Heart right ventricle (tissue), 16 donors: ENCODE data around the gene GAS2L1. TPM values are rescaled to one million over a fixed set of nuclear protein-coding genes. Genes with fewer than 3 reads are reported as not detected.

Source experiments
- ATAC-seq, 8 donors: fragments of 200-7000 bp; cut with Tn5 transposase; one replicate each; pipeline ENCODE4 v1.9.1; 2020; ENCODE audit warnings: mild to moderate bottlenecking in 8 of 8, moderate library complexity in 8 of 8, moderate number of reproducible peaks in 1 of 8
- DNase-seq, 2 donors: peaks; one replicate each; pipeline ENCODE4 v3.0.0-alpha.2; 2020
- H3K27ac ChIP-seq, 10 donors: fragments of 200-600 bp; sonication (generic) in 2 of 10; one replicate each; pipeline versions ENCODE4 v1.5.0 to v1.8.0; 2020 to 2022; ENCODE audit warnings: mild to moderate bottlenecking in 3 of 10
- H3K27me3 ChIP-seq, 7 donors: fragments of 200-600 bp; one replicate each; pipeline ENCODE4 v1.8.0; 2021 to 2022; ENCODE audit warnings: mild to moderate bottlenecking in 2 of 7
- H3K36me3 ChIP-seq, 9 donors: fragments of 200-600 bp; sonication (generic) in 1 of 9; one replicate each; pipeline versions ENCODE4 v1.5.0 to v1.8.0; 2020 to 2022; ENCODE audit warnings: mild to moderate bottlenecking in 2 of 9
- H3K4me1 ChIP-seq, 9 donors: fragments of 200-600 bp; sonication (generic) in 1 of 9; one replicate each; pipeline versions ENCODE4 v1.5.0 to v1.8.0; 2020 to 2022; ENCODE audit warnings: mild to moderate bottlenecking in 4 of 9
- H3K4me3 ChIP-seq, 10 donors: fragments of 200-600 bp; sonication (generic) in 2 of 10; one replicate each; pipeline versions ENCODE4 v1.5.0 to v1.8.0; 2020 to 2022; ENCODE audit warnings: mild to moderate bottlenecking in 7 of 10, moderate library complexity in 2 of 10
- H3K9me3 ChIP-seq, 11 donors: fragments of 200-600 bp in 10 of 11; sonication (generic) in 2 of 11; one replicate each; pipeline versions ENCODE4 v1.5.0 to v1.8.0; 2013 to 2022; ENCODE audit warnings: mild to moderate bottlenecking in 2 of 11, control low read depth in 1 of 11, moderate library complexity in 1 of 11
- WGBS, 2 donors: extraction: QIAGEN DNeasy Blood & Tissue Kit; methylation state at CpG; one replicate each; pipeline ENCODE4 v1.1.7; 2013; ENCODE audit warnings: inconsistent platforms in 1 of 2; 5-methylcytosine and 5-hydroxymethylcytosine counted together
- intact Hi-C, 10 donors: fragments of 100-400 bp; cut with DNase I; formaldehyde crosslinking; loops; one replicate each; pipeline versions ENCODE4 v1.11.1 to v1.14.2; 2022
- polyA plus RNA-seq, 2 donors: library from polyadenylated mRNA; stranded (reverse); fragments of 200-250 nt; gene quantifications; one replicate each; pipeline ENCODE4 v1.2.3, GENCODE V29; 2013
- total RNA-seq, 10 donors: library from RNA; stranded (reverse); fragmentation: NEBNext Ultra II Directional in 3 of 10; extraction: Animal tissue kit (Norgen Biotek cat#: 25700) in 3 of 10; gene quantifications; one replicate each; pipeline versions ENCODE4 v1.2.1 to v1.2.4, GENCODE V29; 2021 to 2023
- TF ChIP-seq, protein P1 (sequence below), 9 donors: fragments of 200-600 bp; sonication (generic) in 2 of 9; IDR thresholded peaks; one replicate each; pipeline versions ENCODE4 v1.5.0 to v1.8.0; 2021 to 2022; ENCODE audit warnings: antibody characterized with exemption in 9 of 9, mild to moderate bottlenecking in 5 of 9, moderate library complexity in 1 of 9
- donor health status: Arrhythmogenic right ventricular cardiomyopathy.
- donor health status: ischemic (EF 13 %, LVEDD 7.1; RV severe dilation, severe dysfunction).
- donor health status: healthy with polysubstance abuse.
- donor health status: DM: no; HTN: yes; CAD: no.
- donor health status: DM: no; HTN: no; CAD: no.
- donor health status: ischemic (EF 25% LVEDD 6.9; RV normal size, moderate dysfunction).
- donor health status: ischemic (EF 25% LVEDD 5.7; RV mildly dilated, moderate dysfunction).
- donor health status: healthy.
- donor health status: DM: yes; HTN: yes; CAD: no.
- donor health status: Ischemic cardiomyopathy.
- donor health status: ischemic (EF 35%, LVEDD 5.7; RV mildly dilated, moderate dysfunction).
- donor health status: nonischemic (EF 11% LVEDD 7.7; RV severe dilation, severe dysfunction).
- donor health status: DM: yes; HTN: yes; CAD: no.
- donor health status: PGD.
- donor health status: ischemic (EF 29% LVEDD 5.4; RV normal size, mild dysfunction).
- donor health status: nonischemic (EF 23%, LVEDD 6.1; RV moderate dilation, normal function).

GAS2L1 gene
- total and polyA plus RNA-seq, 12 donors: 10.9 to 45.0 (median 15.0) TPM

DNA sequence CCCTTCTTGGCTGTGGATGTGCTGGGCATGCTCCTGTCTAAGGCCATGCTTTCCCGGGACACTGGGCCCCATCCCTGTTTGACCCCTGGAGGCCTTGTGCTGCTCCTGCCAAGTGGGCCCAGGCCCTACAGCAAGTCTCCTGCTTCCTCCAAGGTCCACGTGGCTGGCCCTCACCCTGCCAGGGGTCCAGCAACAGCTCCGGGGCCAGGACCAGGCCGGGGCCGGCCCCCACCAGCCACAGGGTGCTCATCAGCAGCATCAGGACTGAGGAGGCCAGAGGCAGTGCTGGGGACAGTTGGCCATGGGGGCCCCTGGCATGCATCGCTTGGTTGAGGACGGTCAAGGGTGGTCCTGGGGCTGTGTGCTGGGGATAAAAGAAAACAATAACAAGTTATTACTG lies 41.1 kb upstream of the GAS2L1 start:
- Histone ChIP-seq H3K27me3 (no peaks in the 10 kb centered on the region), H3K27ac (peak overlapping the region in 1 of 10 donors; percentile 98), H3K4me3 (no peak overlapping the region), H3K36me3 (peaks cover 0 to 40% (median 6%) of the 10 kb centered on the region in 9 donors), H3K9me3 (no peaks in the 10 kb centered on the region), H3K4me1 (peaks cover 6 to 33% (median 29%) of the 10 kb centered on the region in 9 donors)
- DNase-seq (no peak), ATAC-seq (no peak)
- TF ChIP-seq, protein P1, sequence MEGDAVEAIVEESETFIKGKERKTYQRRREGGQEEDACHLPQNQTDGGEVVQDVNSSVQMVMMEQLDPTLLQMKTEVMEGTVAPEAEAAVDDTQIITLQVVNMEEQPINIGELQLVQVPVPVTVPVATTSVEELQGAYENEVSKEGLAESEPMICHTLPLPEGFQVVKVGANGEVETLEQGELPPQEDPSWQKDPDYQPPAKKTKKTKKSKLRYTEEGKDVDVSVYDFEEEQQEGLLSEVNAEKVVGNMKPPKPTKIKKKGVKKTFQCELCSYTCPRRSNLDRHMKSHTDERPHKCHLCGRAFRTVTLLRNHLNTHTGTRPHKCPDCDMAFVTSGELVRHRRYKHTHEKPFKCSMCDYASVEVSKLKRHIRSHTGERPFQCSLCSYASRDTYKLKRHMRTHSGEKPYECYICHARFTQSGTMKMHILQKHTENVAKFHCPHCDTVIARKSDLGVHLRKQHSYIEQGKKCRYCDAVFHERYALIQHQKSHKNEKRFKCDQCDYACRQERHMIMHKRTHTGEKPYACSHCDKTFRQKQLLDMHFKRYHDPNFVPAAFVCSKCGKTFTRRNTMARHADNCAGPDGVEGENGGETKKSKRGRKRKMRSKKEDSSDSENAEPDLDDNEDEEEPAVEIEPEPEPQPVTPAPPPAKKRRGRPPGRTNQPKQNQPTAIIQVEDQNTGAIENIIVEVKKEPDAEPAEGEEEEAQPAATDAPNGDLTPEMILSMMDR (IDR thresholded peaks at IDR 0.05): no peak
- intact Hi-C loops: loop anchor here in 2 of 10 donors (5.0 kb wide), 1 partner anchor 42 kb away; the partner anchor contains the start of gene GAS2L1 (in 2 of the 2)
- WGBS, 2 donors: 91 to 92% methylated on average over 7 of the region's 7 CpGs

DNA sequence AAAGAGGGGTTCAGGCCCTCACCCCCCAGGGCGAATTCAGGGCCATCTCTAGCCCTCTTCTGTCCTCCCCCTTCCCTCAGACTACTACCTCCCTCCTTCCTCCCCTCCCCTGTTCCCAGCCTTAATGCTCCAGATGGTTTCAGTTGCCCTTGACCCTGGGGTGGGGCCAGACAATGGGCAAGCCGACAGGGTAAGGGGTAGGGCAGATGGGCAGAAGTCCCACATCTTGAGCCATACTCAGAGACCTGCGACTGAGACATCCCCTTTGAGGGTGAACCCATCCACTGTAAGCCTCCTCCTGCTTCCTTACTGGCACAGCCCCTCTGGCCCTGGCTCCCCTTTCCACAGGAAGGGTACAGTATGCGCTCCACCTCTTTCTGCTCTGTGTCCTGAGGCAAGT lies 40.5 kb upstream of the GAS2L1 start:
- DNase-seq (no peak), ATAC-seq (no peak)
- 67 to 74% methylated on average over 4 of the region's 4 CpGs for WGBS, 2 donors
- TF ChIP-seq, protein P1 (IDR thresholded peaks at IDR 0.05): no peak
- no peaks in the 10 kb centered on the region for H3K27me3 ChIP-seq
- intact Hi-C loops: loop anchor here in 2 of 10 donors (5.0 kb wide), 1 partner anchor 41 kb away; the partner anchor contains the start of gene GAS2L1 (in 2 of the 2)
- H3K4me1 ChIP-seq: peaks cover 7 to 39% (median 35%) of the 10 kb centered on the region in 9 donors
- peak overlapping the region in 3 of 10 donors; percentile 98 to 100 (median 99) for H3K27ac ChIP-seq
- H3K9me3 ChIP-seq: no peaks in the 10 kb centered on the region
- peaks cover 0 to 41% (median 6%) of the 10 kb centered on the region in 9 donors for H3K36me3 ChIP-seq
- H3K4me3 ChIP-seq: no peak overlapping the region

DNA sequence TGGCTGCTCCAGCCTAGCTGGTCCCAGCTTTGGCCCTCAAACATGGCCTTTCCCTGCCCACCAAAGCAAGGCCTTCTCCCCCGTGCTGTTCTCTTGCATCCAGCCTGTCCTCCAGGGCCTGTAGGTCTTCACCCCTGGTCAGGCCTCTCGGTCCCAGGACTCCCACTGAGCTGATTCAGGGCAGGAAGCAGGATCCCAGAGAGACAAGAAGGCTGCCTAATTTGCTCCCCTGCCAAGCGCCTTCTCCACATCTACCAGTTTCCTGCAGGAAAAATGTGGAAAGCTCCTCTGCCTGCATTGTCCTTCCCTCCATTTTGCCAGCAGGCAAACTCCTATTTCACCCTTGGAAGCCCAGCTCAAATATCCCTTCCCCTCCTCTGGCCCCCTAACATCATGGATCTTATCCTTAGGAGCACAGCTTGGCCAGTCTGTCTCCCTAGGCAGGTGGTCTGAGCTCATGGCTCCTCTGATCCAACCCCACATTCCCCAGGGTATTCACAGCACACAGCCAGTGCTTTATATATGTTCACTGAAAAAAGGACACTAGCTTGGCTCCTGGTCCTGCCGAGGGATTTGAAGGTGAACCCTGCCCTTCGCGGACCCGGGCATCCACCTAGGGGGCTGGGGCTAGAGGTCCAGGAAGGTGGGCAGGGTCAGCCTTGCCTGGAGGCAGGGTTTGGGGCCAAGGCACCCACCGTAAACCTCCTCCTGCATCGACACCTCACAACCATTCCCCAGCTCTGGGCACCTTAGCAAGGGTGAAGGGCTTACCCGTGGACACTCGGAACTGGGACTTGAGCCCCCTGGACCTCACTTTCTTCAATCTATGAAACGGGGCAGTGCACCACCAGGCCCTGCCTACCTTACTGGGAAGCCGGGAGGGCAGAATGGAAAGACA lies 39.6 kb upstream of the GAS2L1 start:
- WGBS, 2 donors: 18 to 20% methylated on average over 13 of the region's 13 CpGs
- Histone ChIP-seq H3K4me1 (peaks cover 13 to 48% (median 44%) of the 10 kb centered on the region in 9 donors), H3K27ac (peak overlapping the region in 9 of 10 donors; percentile 98 to 100 (median 99)), H3K27me3 (no peaks in the 10 kb centered on the region), H3K9me3 (no peaks in the 10 kb centered on the region), H3K4me3 (peak overlapping the region; percentile 71 to 98 (median 82)), H3K36me3 (peaks cover 0 to 50% (median 6%) of the 10 kb centered on the region in 9 donors)
- DNase-seq (no peak), ATAC-seq (peak in 1 of 8 donors; percentile 5)
- intact Hi-C loops: loop anchor here in 2 of 10 donors (5.0 kb wide), 1 partner anchor 40 kb away; the partner anchor contains the start of gene GAS2L1 (in 2 of the 2)
- TF ChIP-seq, protein P1 (IDR thresholded peaks at IDR 0.05): no peak

DNA sequence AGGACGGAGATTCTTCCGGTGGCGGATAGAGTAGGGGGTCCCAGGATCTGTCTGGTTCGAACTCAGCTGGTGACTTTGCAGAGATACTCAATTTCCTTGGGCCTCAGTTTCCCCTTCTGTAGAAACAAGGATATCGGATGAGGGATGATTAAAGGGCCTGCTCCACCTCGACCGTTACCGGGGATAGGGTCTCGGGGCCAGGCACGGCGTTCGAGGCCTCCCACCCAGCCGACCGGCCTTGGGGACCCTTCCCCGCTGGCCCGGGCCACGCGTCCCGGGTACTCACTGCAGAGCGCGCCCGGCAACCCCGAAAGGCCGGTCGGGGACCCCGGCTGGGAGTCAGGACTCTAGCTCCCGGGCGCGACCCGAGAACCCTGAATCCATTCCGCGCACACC lies 39.0 kb upstream of the GAS2L1 start:
- Histone ChIP-seq H3K9me3 (no peaks in the 10 kb centered on the region), H3K4me1 (peaks cover 13 to 54% (median 50%) of the 10 kb centered on the region in 9 donors), H3K36me3 (peaks cover 0 to 56% (median 9%) of the 10 kb centered on the region in 9 donors), H3K27ac (peak overlapping the region; percentile 98 to 100 (median 99)), H3K27me3 (no peaks in the 10 kb centered on the region), H3K4me3 (peak overlapping the region; percentile 71 to 98 (median 82))
- ATAC-seq: no peak
- intact Hi-C loops: loop anchor here in 2 of 10 donors (5.0 kb wide), 1 partner anchor 40 kb away; the partner anchor contains the start of gene GAS2L1 (in 2 of the 2)
- no peak for DNase-seq
- 0% methylated on average over 32 of the region's 32 CpGs for WGBS, 2 donors
- TF ChIP-seq, protein P1 (IDR thresholded peaks at IDR 0.05): no peak
